GM12878 (cell line): ENCODE data around the gene MMP7.

Experiments used
- CHD2 ChIP-seq: IDR thresholded peaks from 2 replicates; pipeline ENCODE4 v1.6.1; 2011; ENCODE audit warnings: low read depth, low read length, improper control_type of control experiment, borderline replicate concordance
- E4F1 ChIP-seq: fragments of 450-650 bp; IDR thresholded peaks from 2 replicates; pipeline ENCODE4 v1.6.1; 2018; ENCODE audit warnings: borderline replicate concordance, mild to moderate bottlenecking; ENCODE audit not compliant: partially characterized antibody
- GABPA ChIP-seq: IDR thresholded peaks from 2 replicates; pipeline ENCODE4 v1.6.1; 2014; ENCODE audit warnings: antibody characterized with exemption, low read depth, mild to moderate bottlenecking, inconsistent platforms
- MTA3 ChIP-seq: IDR thresholded peaks from 2 replicates; pipeline ENCODE4 v1.6.1; 2012; ENCODE audit warnings: low read length, inconsistent platforms, borderline replicate concordance
- SIX5 ChIP-seq: IDR thresholded peaks from 2 replicates; pipeline ENCODE4 v1.6.1; 2011; ENCODE audit warnings: mild to moderate bottlenecking, low read depth, low read length, moderate library complexity; ENCODE audit not compliant: severe bottlenecking
- STAT3 ChIP-seq: IDR thresholded peaks from 2 replicates; pipeline ENCODE4 v1.6.1; 2011; ENCODE audit warnings: low read depth, low read length, improper control_type of control experiment
- USF1 ChIP-seq: IDR thresholded peaks from 2 replicates; pipeline ENCODE4 v1.6.1; 2011; ENCODE audit warnings: borderline replicate concordance, low read depth, mild to moderate bottlenecking, moderate library complexity, mixed read lengths, low read length; ENCODE audit not compliant: insufficient read depth; ENCODE audit errors: extremely low read length
- USF2 ChIP-seq: IDR thresholded peaks from 2 replicates; pipeline ENCODE4 v1.6.1; 2011; ENCODE audit warnings: low read depth, low read length, improper control_type of control experiment, borderline replicate concordance

DNA sequence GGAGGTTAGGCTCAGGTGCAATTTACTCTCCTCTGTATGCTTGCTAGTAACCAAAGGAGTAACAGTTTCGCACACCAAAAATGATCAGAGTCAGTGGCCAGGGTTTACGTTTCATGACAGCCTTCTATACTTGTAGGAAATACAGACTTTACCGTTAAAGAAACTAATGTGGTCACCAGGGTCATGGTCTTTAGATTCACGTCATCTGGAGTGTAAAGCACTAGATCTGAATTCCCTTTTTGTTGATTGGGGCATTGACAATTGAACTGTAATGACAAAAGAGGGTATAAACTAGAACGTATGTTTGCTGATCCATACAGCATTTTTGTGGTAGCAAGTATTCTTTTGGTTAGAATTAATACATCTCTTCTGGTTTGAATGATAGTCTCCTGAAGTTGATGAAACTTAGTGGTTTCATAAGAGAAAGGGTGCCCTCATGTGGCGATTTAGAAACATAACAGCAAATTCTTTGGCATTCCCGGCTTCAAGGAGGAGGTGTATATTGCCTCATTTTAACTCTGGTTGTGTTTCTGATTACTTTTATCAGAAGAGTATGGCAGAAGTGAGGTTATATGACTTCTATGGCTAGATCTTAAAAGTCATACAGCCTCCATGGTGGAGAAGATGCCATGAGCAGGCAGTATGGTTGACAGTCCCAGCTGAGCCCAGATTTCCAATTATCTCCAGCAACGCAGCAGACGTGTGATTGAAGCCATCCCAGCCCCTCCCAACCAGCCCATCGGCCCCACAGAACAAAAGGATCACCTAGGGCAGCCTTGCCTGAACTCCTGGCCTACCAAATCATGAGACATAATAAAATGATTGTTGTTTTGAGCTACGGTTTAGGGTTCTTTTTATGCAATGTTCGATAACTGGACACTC is 35.1 kb downstream of the MMP7 start:
- no peak for TF ChIP-seq CHD2
- no peak for TF ChIP-seq SIX5
- TF ChIP-seq GABPA = no peak
- TF ChIP-seq USF1 = no peak
- no peak for TF ChIP-seq USF2
- TF ChIP-seq E4F1 = no peak
- TF ChIP-seq STAT3 = no peak
- TF ChIP-seq MTA3 = 0 out of 2 replicates have a peak, but pooled peaks have one; percentile 67
